GM23338 (cell line): ENCODE measurements around the gene LPP. TPM values are rescaled to one million over a fixed set of nuclear protein-coding genes. Genes with fewer than 3 reads are reported as not detected.
"Not testable (repeated sequence)": the region's sequence is repeated elsewhere in the genome, so short reads cannot be mapped to it uniquely, and the experiment has no call there.

Source experiments
- ATAC-seq: fragments of 200-7000 bp; cut with Tn5 transposase; 3 replicates; pipeline ENCODE4 v1.9.1; 2020
- DNase-seq: peaks from one replicate; pipeline ENCODE4 v3.0.0-alpha.2; 2015; ENCODE audit warnings: low spot score
- H2AFZ ChIP-seq: fragments of 200-600 bp; sonication (generic); 2 replicates; pipeline ENCODE4 v1.8.0; 2016; ENCODE audit warnings: antibody characterized with exemption, mild to moderate bottlenecking, moderate library complexity
- H3F3A ChIP-seq: fragments of 200-600 bp; sonication (generic); replicated peaks from 2 replicates; pipeline ENCODE4 v1.8.0; 2017; ENCODE audit warnings: antibody characterized with exemption, mixed run types, low read depth
- H3K27ac ChIP-seq: fragments of 200-600 bp; sonication (generic); 2 replicates; pipeline ENCODE4 v1.6.1; 2016; ENCODE audit warnings: low read depth
- H3K27me3 ChIP-seq: fragments of 200-600 bp; sonication (generic); 2 replicates; pipeline ENCODE4 v1.8.0; 2016; ENCODE audit warnings: mild to moderate bottlenecking, mixed run types, moderate library complexity; ENCODE audit not compliant: insufficient read depth
- H3K36me3 ChIP-seq: fragments of 200-600 bp; sonication (generic); 2 replicates; pipeline ENCODE4 v1.8.0; 2016; ENCODE audit warnings: mild to moderate bottlenecking; ENCODE audit not compliant: insufficient read depth
- H3K4me1 ChIP-seq: fragments of 200-600 bp; sonication (generic); 2 replicates; pipeline ENCODE4 v1.8.0; 2016; ENCODE audit warnings: mild to moderate bottlenecking, moderate library complexity; ENCODE audit not compliant: insufficient read depth
- H3K4me2 ChIP-seq: fragments of 200-600 bp; sonication (generic); 2 replicates; pipeline ENCODE4 v1.7.1; 2017; ENCODE audit warnings: mixed run types
- H3K4me3 ChIP-seq: fragments of 200-600 bp; sonication (generic); 2 replicates; pipeline ENCODE4 v1.6.1; 2016; ENCODE audit warnings: mixed run types
- H3K79me2 ChIP-seq: fragments of 200-600 bp; sonication (generic); replicated peaks from 2 replicates; pipeline ENCODE4 v1.8.0; 2017; ENCODE audit warnings: mild to moderate bottlenecking; ENCODE audit not compliant: insufficient read depth
- H3K9me2 ChIP-seq: fragments of 200-600 bp; sonication (generic); 2 replicates; pipeline ENCODE4 v1.8.0; 2017; ENCODE audit not compliant: insufficient read depth
- H4K20me1 ChIP-seq: fragments of 200-600 bp; sonication (generic); replicated peaks from 2 replicates; pipeline ENCODE4 v1.8.0; 2017; ENCODE audit warnings: mild to moderate bottlenecking; ENCODE audit not compliant: insufficient read depth
- H3K27ac Mint-ChIP-seq: 2 replicates; pipeline ENCODE4 v1.8.0; 2020; ENCODE audit warnings: inconsistent platforms, mild to moderate bottlenecking, moderate library complexity, mixed read lengths
- H3K27me3 Mint-ChIP-seq: 3 replicates; pipeline ENCODE4 v1.8.0; 2022; ENCODE audit warnings: low read depth, mild to moderate bottlenecking, moderate library complexity, mixed read lengths, inconsistent platforms; ENCODE audit not compliant: insufficient read depth, poor library complexity
- H3K36me3 Mint-ChIP-seq: 3 replicates; pipeline ENCODE4 v1.8.0; 2021; ENCODE audit warnings: low read depth, mild to moderate bottlenecking, inconsistent platforms, moderate library complexity, mixed read lengths
- H3K4me1 Mint-ChIP-seq: 3 replicates; pipeline ENCODE4 v1.8.0; 2020; ENCODE audit warnings: mild to moderate bottlenecking, inconsistent platforms, mixed read lengths
- H3K4me3 Mint-ChIP-seq: 3 replicates; pipeline ENCODE4 v1.8.0; 2021; ENCODE audit warnings: moderate library complexity, mild to moderate bottlenecking, inconsistent platforms, mixed read lengths
- H3K9me3 Mint-ChIP-seq: 3 replicates; pipeline ENCODE4 v1.8.0; 2020; ENCODE audit warnings: moderate library complexity, mild to moderate bottlenecking, inconsistent platforms, mixed read lengths
- CREB1 ChIP-seq: fragments of 250-450 bp; sonication (Bioruptor Pico); IDR thresholded peaks from 2 replicates; pipeline ENCODE4 v1.5.0; 2020; ENCODE audit warnings: low read depth, mild to moderate bottlenecking, moderate library complexity
- CTCF ChIP-seq, 2 experiments: fragments of 200-600 bp in 1 of 2; sonication (generic) in 1 of 2; conservative IDR thresholded peaks; 2 replicates each; pipeline versions ENCODE4 v1.5.1 to v1.6.1; 2016 to 2017; ENCODE audit warnings: antibody characterized with exemption in 2 of 2, low read depth in 2 of 2, mild to moderate bottlenecking in 2 of 2, moderate library complexity in 1 of 2
- EZH2 ChIP-seq: fragments of 200-600 bp; sonication (generic); IDR thresholded peaks from one replicate; pipeline ENCODE4 v1.8.0; 2017; ENCODE audit warnings: antibody characterized with exemption, mild to moderate bottlenecking, low read depth; ENCODE audit not compliant: unreplicated experiment
- EZH2phosphoT487 ChIP-seq: fragments of 200-600 bp; sonication (generic); IDR thresholded peaks from one replicate; pipeline ENCODE4 v1.8.1; 2018; ENCODE audit warnings: antibody characterized with exemption; ENCODE audit not compliant: unreplicated experiment
- JUNB ChIP-seq: IDR thresholded peaks from one replicate; pipeline ENCODE4 v1.6.1; 2016; ENCODE audit warnings: antibody characterized with exemption; ENCODE audit not compliant: unreplicated experiment
- NANOG ChIP-seq: IDR thresholded peaks from 2 replicates; pipeline ENCODE4 v1.6.1; 2016; ENCODE audit warnings: antibody characterized with exemption, borderline replicate concordance
- POLR2AphosphoS5 ChIP-seq: IDR thresholded peaks from 2 replicates; pipeline ENCODE4 v1.6.1; 2016; ENCODE audit warnings: antibody characterized with exemption, low read depth
- ZNF331 ChIP-seq: fragments of 250-450 bp; sonication (Bioruptor Pico); IDR thresholded peaks from 2 replicates; pipeline ENCODE4 v1.5.0; 2020; ENCODE audit warnings: low read depth, mild to moderate bottlenecking, moderate library complexity
- polyA plus RNA-seq: library from polyadenylated mRNA; unstranded; fragments of >200 nt; fragmentation: Nextera tagmentation; extraction: Ambion mirVana; gene quantifications from 2 replicates; pipeline ENCODE4 v1.2.1, GENCODE V29; 2016
- total RNA-seq: library from RNA; depleted of rRNA; stranded (reverse); fragments of >200 nt; shearing (Covaris generic); gene quantifications from 2 replicates; pipeline ENCODE4 v1.2.3, GENCODE V29; 2014
- TF ChIP-seq, protein P1 (sequence below): IDR thresholded peaks from 2 replicates; pipeline ENCODE4 v1.6.1; 2016; ENCODE audit warnings: antibody characterized with exemption

LPP gene
- total and polyA plus RNA-seq, 2 experiments from 2014 or later = 23.0 to 35.2 TPM

GRCh38 chr3:188607805-188608315 is 453.9 kb downstream of the LPP start:
- no peak overlapping the region for H3K4me2 ChIP-seq
- Mint-ChIP-seq H3K4me1 (no peaks in the 10 kb centered on the region; the same call in 1 of the 3 replicates), H3K27me3 (no peaks in the 10 kb centered on the region), H3K9me3 (peaks cover 8% of the 10 kb centered on the region; the same call in 1 of the 3 replicates), H3K36me3 (peaks cover 15% of the 10 kb centered on the region; the same call in 2 of the 3 replicates), H3K4me3 (no peak overlapping the region), H3K27ac (no peak overlapping the region)
- H2AFZ ChIP-seq = no peak overlapping the region
- no peaks in the 10 kb centered on the region for H3F3A ChIP-seq
- no peak for DNase-seq
- no peaks in the 10 kb centered on the region for H3K4me1 ChIP-seq
- no peak for TF ChIP-seq ZNF331 (CRISPR knock-in tag)
- ATAC-seq = no peak
- no peaks in the 10 kb centered on the region for H3K79me2 ChIP-seq
- H3K9me2 ChIP-seq = peaks cover 6% of the 10 kb centered on the region; the same call in 1 of the 2 replicates
- no peaks in the 10 kb centered on the region for H3K27me3 ChIP-seq
- no peaks in the 10 kb centered on the region for H4K20me1 ChIP-seq
- H3K27ac ChIP-seq = no peak overlapping the region
- H3K4me3 ChIP-seq = no peak overlapping the region
- no peaks in the 10 kb centered on the region for H3K36me3 ChIP-seq

GRCh38 chr3:188608401-188608800 is 454.4 kb downstream of the LPP start:
- Mint-ChIP-seq H3K4me1 (no peaks in the 10 kb centered on the region; the same call in 1 of the 3 replicates), H3K27ac (no peak overlapping the region), H3K4me3 (no peak overlapping the region), H3K9me3 (peaks cover 8% of the 10 kb centered on the region; the same call in 1 of the 3 replicates), H3K27me3 (no peaks in the 10 kb centered on the region), H3K36me3 (peaks cover 15% of the 10 kb centered on the region; the same call in 2 of the 3 replicates)
- H3K27me3 ChIP-seq = no peaks in the 10 kb centered on the region
- TF ChIP-seq EZH2 = no peak
- no peak for TF ChIP-seq ZNF331 (CRISPR knock-in tag)
- no peak for TF ChIP-seq POLR2AphosphoS5
- TF ChIP-seq, protein P1, sequence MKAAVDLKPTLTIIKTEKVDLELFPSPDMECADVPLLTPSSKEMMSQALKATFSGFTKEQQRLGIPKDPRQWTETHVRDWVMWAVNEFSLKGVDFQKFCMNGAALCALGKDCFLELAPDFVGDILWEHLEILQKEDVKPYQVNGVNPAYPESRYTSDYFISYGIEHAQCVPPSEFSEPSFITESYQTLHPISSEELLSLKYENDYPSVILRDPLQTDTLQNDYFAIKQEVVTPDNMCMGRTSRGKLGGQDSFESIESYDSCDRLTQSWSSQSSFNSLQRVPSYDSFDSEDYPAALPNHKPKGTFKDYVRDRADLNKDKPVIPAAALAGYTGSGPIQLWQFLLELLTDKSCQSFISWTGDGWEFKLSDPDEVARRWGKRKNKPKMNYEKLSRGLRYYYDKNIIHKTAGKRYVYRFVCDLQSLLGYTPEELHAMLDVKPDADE = no peak
- TF ChIP-seq NANOG = no peak
- no peak for TF ChIP-seq CREB1
- no peak for TF ChIP-seq CTCF (conservative IDR thresholded peaks at IDR 0.05; ENCODE audit: low read depth in 2 of 2)
- TF ChIP-seq JUNB = no peak
- no peak for TF ChIP-seq EZH2phosphoT487
- no peaks in the 10 kb centered on the region for H3K36me3 ChIP-seq
- no peak overlapping the region for H2AFZ ChIP-seq
- no peaks in the 10 kb centered on the region for H3K79me2 ChIP-seq
- no peaks in the 10 kb centered on the region for H3F3A ChIP-seq
- DNase-seq (no peak), ATAC-seq (no peak)
- H4K20me1 ChIP-seq = no peaks in the 10 kb centered on the region
- no peak overlapping the region for H3K27ac ChIP-seq
- H3K4me2 ChIP-seq = no peak overlapping the region
- H3K4me1 ChIP-seq = no peaks in the 10 kb centered on the region
- peaks cover 6% of the 10 kb centered on the region; the same call in 1 of the 2 replicates for H3K9me2 ChIP-seq
- H3K4me3 ChIP-seq = no peak overlapping the region

- not testable (repeated sequence) for H3K9me2 ChIP-seq, H3K27ac ChIP-seq, H3K4me2 ChIP-seq, H3K4me3 Mint-ChIP-seq, H4K20me1 ChIP-seq, H3F3A ChIP-seq, H3K27me3 Mint-ChIP-seq, H3K9me3 Mint-ChIP-seq, H3K27me3 ChIP-seq, H3K79me2 ChIP-seq, H3K4me1 ChIP-seq, H3K27ac Mint-ChIP-seq, DNase-seq, H3K4me3 ChIP-seq, ATAC-seq, H2AFZ ChIP-seq, H3K36me3 ChIP-seq, H3K4me1 Mint-ChIP-seq
- H3K36me3 Mint-ChIP-seq = peaks cover 11% of the 10 kb centered on the region; the same call in 2 of the 3 replicates
Measured at GRCh38 chr3:188613721-188614120, 459.8 kb downstream of the LPP start.
